ENCODE measurements around the gene FAM83C. TPM values are rescaled to one million over a fixed set of nuclear protein-coding genes. Genes with fewer than 3 reads are reported as not detected.
A peak's percentile ranks its signal among the peaks of the same experiment; 100 is the strongest.

FAM83C gene
- total and polyA plus RNA-seq, 7 experiments from 2014 or later: not detected

GRCh38 chr20:35333606-35334005 is 41.4 kb upstream of the FAM83C start:
- POLR2A ChIA-PET: no interaction called here
- no peak overlapping the region for H3K4me3 Mint-ChIP-seq
- no peaks in the 10 kb centered on the region for H3K27me3 ChIP-seq (ENCODE audit: control insufficient read depth in 2 of 2, insufficient read depth in 2 of 2, low read length in 2 of 2)
- no peaks in the 10 kb centered on the region for H3K36me3 ChIP-seq (ENCODE audit: control insufficient read depth in 2 of 3, insufficient read depth in 3 of 3, low read length in 3 of 3)
- H3K4me3 ChIP-seq (ENCODE audit: low read length): no peak overlapping the region
- H3K4me1 Mint-ChIP-seq: peaks cover 0 to 7% (median 0%) of the 10 kb centered on the region in 7 donors
- no peaks in the 10 kb centered on the region for H3K9me3 Mint-ChIP-seq
- no peaks in the 10 kb centered on the region for H3K4me1 ChIP-seq (ENCODE audit: control insufficient read depth in 2 of 2, insufficient read depth in 2 of 2, low read length in 2 of 2)
- ATAC-seq (no peak), DNase-seq (no peak)
- no peaks in the 10 kb centered on the region for H3K27me3 Mint-ChIP-seq
- peaks cover 0 to 2% (median 0%) of the 10 kb centered on the region in 5 donors for H3K36me3 Mint-ChIP-seq
- CTCF ChIA-PET: no interaction called here
- no peaks in the 10 kb centered on the region for H3K9me3 ChIP-seq (ENCODE audit: control insufficient read depth in 2 of 3, low read length in 3 of 3)
- intact Hi-C loops (cut with micrococcal nuclease): no loop called here
- H3K27ac ChIP-seq (ENCODE audit: low read depth, low read length): no peak overlapping the region
- H3K27ac Mint-ChIP-seq: no peak overlapping the region

- ATAC-seq (no peak), DNase-seq (no peak)
- Histone ChIP-seq H3K4me1 (ENCODE audit: control insufficient read depth in 2 of 2, insufficient read depth in 2 of 2, low read length in 2 of 2) (no peaks in the 10 kb centered on the region), H3K4me3 (ENCODE audit: low read length) (no peak overlapping the region), H3K9me3 (ENCODE audit: control insufficient read depth in 2 of 3, low read length in 3 of 3) (no peaks in the 10 kb centered on the region), H3K27ac (ENCODE audit: low read depth, low read length) (no peak overlapping the region), H3K27me3 (ENCODE audit: control insufficient read depth in 2 of 2, insufficient read depth in 2 of 2, low read length in 2 of 2) (no peaks in the 10 kb centered on the region), H3K36me3 (ENCODE audit: control insufficient read depth in 2 of 3, insufficient read depth in 3 of 3, low read length in 3 of 3) (no peaks in the 10 kb centered on the region)
- no peak overlapping the region for H3K4me3 Mint-ChIP-seq
- H3K36me3 Mint-ChIP-seq: peaks cover 0 to 2% (median 0%) of the 10 kb centered on the region in 5 donors
- H3K9me3 Mint-ChIP-seq: no peaks in the 10 kb centered on the region
- intact Hi-C loops (cut with micrococcal nuclease): no loop called here
- peaks cover 0 to 7% (median 0%) of the 10 kb centered on the region in 7 donors for H3K4me1 Mint-ChIP-seq
- POLR2A ChIA-PET: no interaction called here
- H3K27ac Mint-ChIP-seq: no peak overlapping the region
- H3K27me3 Mint-ChIP-seq: no peaks in the 10 kb centered on the region
- CTCF ChIA-PET: interaction anchor here (0.5 kb wide), 1 partner anchor 660 kb away, joined by 3 read pairs; no protein-coding TSS in a partner anchor
Measured at GRCh38 chr20:35332540-35333200, 40.4 kb upstream of the FAM83C start.

DNA sequence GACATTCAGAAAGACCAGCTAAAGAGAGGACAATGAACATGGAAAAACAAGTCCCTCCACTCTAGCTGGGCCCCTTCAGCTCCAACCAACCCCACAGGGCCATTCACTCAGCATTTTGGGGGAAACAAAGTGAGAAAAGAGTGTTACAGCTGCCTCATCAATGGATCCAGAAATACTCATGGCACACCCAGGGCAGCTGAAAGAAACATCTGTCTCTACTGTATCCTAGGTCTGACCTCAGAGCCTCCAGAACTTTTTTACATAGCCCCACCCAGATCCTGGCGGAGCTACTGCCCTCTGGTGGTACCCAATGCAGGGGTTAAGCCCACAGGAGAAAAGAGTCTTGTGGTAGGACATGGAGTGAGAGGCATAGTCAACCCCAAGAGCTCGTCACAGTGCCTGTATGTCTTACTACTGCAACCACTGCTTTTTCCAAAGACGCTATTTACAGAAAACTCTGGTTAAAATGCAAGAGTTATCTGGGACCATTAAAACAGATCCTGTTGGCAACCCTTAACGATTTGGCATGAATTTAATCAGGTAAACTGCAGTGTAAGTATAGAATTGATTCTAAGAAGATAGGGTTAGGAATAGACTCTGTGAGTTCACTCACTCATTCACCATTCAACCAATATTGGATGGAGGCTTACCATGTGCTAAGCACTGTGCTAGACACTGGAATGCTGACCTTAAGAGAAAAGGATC is 37.4 kb upstream of the FAM83C start:
- CTCF ChIA-PET: interaction anchor here (0.7 to 1.2 kb wide), 2 partner anchors 9 to 495 kb away, joined by 3 read pairs; no protein-coding TSS in a partner anchor
- Histone ChIP-seq H3K36me3 (ENCODE audit: control insufficient read depth in 2 of 3, insufficient read depth in 3 of 3, low read length in 3 of 3) (no peaks in the 10 kb centered on the region), H3K27me3 (ENCODE audit: control insufficient read depth in 2 of 2, insufficient read depth in 2 of 2, low read length in 2 of 2) (no peaks in the 10 kb centered on the region), H3K4me1 (ENCODE audit: control insufficient read depth in 2 of 2, insufficient read depth in 2 of 2, low read length in 2 of 2) (no peaks in the 10 kb centered on the region), H3K4me3 (ENCODE audit: low read length) (no peak overlapping the region), H3K27ac (ENCODE audit: low read depth, low read length) (no peak overlapping the region), H3K9me3 (ENCODE audit: control insufficient read depth in 2 of 3, low read length in 3 of 3) (no peaks in the 10 kb centered on the region)
- DNase-seq (peak in 4 of 9 donors; percentile 12 to 51 (median 16)), ATAC-seq (peak; percentile 62)
- Mint-ChIP-seq H3K9me3 (no peaks in the 10 kb centered on the region), H3K27ac (no peak overlapping the region), H3K4me3 (no peak overlapping the region), H3K4me1 (peaks cover 0 to 12% (median 0%) of the 10 kb centered on the region in 7 donors), H3K27me3 (no peaks in the 10 kb centered on the region), H3K36me3 (peaks cover 3 to 16% (median 10%) of the 10 kb centered on the region in 5 donors)
- intact Hi-C loops (cut with micrococcal nuclease): loop anchor here in 1 of 2 donors (1.0 kb wide), 1 partner anchor 26 kb away; no protein-coding TSS in a partner anchor
- POLR2A ChIA-PET: no interaction called here

- no peak for DNase-seq
- no peak for ATAC-seq
- intact Hi-C loops (cut with micrococcal nuclease): loop anchor here in 1 of 2 donors (1.0 kb wide), 1 partner anchor 25 kb away; no protein-coding TSS in a partner anchor
- Histone ChIP-seq H3K36me3 (ENCODE audit: control insufficient read depth in 2 of 3, insufficient read depth in 3 of 3, low read length in 3 of 3) (no peaks in the 10 kb centered on the region), H3K9me3 (ENCODE audit: control insufficient read depth in 2 of 3, low read length in 3 of 3) (no peaks in the 10 kb centered on the region), H3K4me1 (ENCODE audit: control insufficient read depth in 2 of 2, insufficient read depth in 2 of 2, low read length in 2 of 2) (no peaks in the 10 kb centered on the region), H3K27ac (ENCODE audit: low read depth, low read length) (no peak overlapping the region), H3K27me3 (ENCODE audit: control insufficient read depth in 2 of 2, insufficient read depth in 2 of 2, low read length in 2 of 2) (no peaks in the 10 kb centered on the region), H3K4me3 (ENCODE audit: low read length) (no peak overlapping the region)
- ChIA-PET CTCF (no interaction called here), POLR2A (no interaction called here)
- Mint-ChIP-seq H3K4me1 (peaks cover 0 to 12% (median 0%) of the 10 kb centered on the region in 7 donors), H3K27ac (no peak overlapping the region), H3K36me3 (peaks cover 3 to 16% (median 10%) of the 10 kb centered on the region in 5 donors), H3K9me3 (no peaks in the 10 kb centered on the region), H3K27me3 (no peaks in the 10 kb centered on the region), H3K4me3 (no peak overlapping the region)
Measured at GRCh38 chr20:35328689-35329088, 36.5 kb upstream of the FAM83C start.

DNA sequence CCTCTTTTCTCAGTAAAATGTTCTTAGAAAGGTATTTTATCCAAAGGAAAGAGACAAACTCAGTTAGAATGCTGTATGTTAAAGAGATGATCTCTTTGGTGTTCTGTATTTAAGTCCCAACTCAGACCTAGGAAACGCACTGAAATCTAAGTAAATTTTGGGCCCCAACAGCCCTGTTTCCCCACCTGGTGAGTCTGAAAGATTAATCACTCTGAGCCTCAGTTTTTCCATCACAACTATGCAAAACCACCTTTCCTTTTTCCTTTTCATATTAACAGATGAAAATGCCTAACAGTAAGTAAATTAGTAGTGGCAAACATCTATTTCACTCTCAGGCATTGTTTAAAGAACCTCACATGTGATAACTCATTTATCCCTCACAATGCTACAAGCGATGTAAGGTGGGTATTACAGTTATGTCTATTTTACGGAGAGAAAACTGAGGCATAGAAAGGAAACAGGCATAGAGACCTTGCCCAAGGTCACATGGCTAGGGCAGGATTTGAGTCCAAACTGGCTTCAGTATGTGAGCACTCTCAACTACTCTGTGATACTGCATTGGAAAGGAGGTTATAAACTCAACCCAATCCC is 36.0 kb upstream of the FAM83C start:
- CTCF ChIA-PET: no interaction called here
- intact Hi-C loops (cut with micrococcal nuclease): no loop called here

GRCh38 chr20:35327074-35327976 is 35.1 kb upstream of the FAM83C start:
- Mint-ChIP-seq H3K4me3 (no peak overlapping the region), H3K27me3 (no peaks in the 10 kb centered on the region), H3K9me3 (no peaks in the 10 kb centered on the region), H3K4me1 (peaks cover 0 to 15% (median 0%) of the 10 kb centered on the region in 7 donors), H3K27ac (peak overlapping the region in 1 of 9 donors; percentile 80), H3K36me3 (peaks cover 3 to 16% (median 10%) of the 10 kb centered on the region in 5 donors)
- Histone ChIP-seq H3K27me3 (ENCODE audit: control insufficient read depth in 2 of 2, insufficient read depth in 2 of 2, low read length in 2 of 2) (no peaks in the 10 kb centered on the region), H3K36me3 (ENCODE audit: control insufficient read depth in 2 of 3, insufficient read depth in 3 of 3, low read length in 3 of 3) (no peaks in the 10 kb centered on the region), H3K9me3 (ENCODE audit: control insufficient read depth in 2 of 3, low read length in 3 of 3) (no peaks in the 10 kb centered on the region), H3K4me3 (ENCODE audit: low read length) (no peak overlapping the region), H3K4me1 (ENCODE audit: control insufficient read depth in 2 of 2, insufficient read depth in 2 of 2, low read length in 2 of 2) (no peaks in the 10 kb centered on the region), H3K27ac (ENCODE audit: low read depth, low read length) (no peak overlapping the region)
- POLR2A ChIA-PET: no interaction called here
- intact Hi-C loops (cut with micrococcal nuclease): no loop called here
- CTCF ChIA-PET: no interaction called here
- ATAC-seq (no peak), DNase-seq (no peak)

More for the DNA sequence above, 36.0 kb upstream of the FAM83C start:
- H3K4me3 ChIP-seq (ENCODE audit: low read length): no peak overlapping the region
- DNase-seq (no peak), ATAC-seq (no peak)
- H3K4me3 Mint-ChIP-seq: no peak overlapping the region
- H3K9me3 ChIP-seq (ENCODE audit: control insufficient read depth in 2 of 3, low read length in 3 of 3): no peaks in the 10 kb centered on the region
- peaks cover 0 to 12% (median 0%) of the 10 kb centered on the region in 7 donors for H3K4me1 Mint-ChIP-seq
- H3K4me1 ChIP-seq (ENCODE audit: control insufficient read depth in 2 of 2, insufficient read depth in 2 of 2, low read length in 2 of 2): no peaks in the 10 kb centered on the region
- H3K36me3 ChIP-seq (ENCODE audit: control insufficient read depth in 2 of 3, insufficient read depth in 3 of 3, low read length in 3 of 3): no peaks in the 10 kb centered on the region
- POLR2A ChIA-PET: no interaction called here
- no peak overlapping the region for H3K27ac Mint-ChIP-seq
- no peak overlapping the region for H3K27ac ChIP-seq (ENCODE audit: low read depth, low read length)
- no peaks in the 10 kb centered on the region for H3K27me3 Mint-ChIP-seq
- H3K36me3 Mint-ChIP-seq: peaks cover 3 to 16% (median 10%) of the 10 kb centered on the region in 5 donors
- no peaks in the 10 kb centered on the region for H3K27me3 ChIP-seq (ENCODE audit: control insufficient read depth in 2 of 2, insufficient read depth in 2 of 2, low read length in 2 of 2)
- H3K9me3 Mint-ChIP-seq: no peaks in the 10 kb centered on the region
